Vagina (tissue), 2 donors: Measurements from ENCODE around the gene PDE4D. TPM values are rescaled to one million over a fixed set of nuclear protein-coding genes. Genes with fewer than 3 reads are reported as not detected.

Source experiments
- DNase-seq, 2 donors: peaks; one replicate each; pipeline ENCODE4 v3.0.0-alpha.2; 2017; ENCODE audit errors: extremely low spot score in 2 of 2
- H3K27ac ChIP-seq: fragments of 200-600 bp; sonication (generic); one replicate; pipeline ENCODE4 v1.5.1; 2019
- H3K27me3 ChIP-seq: fragments of 200-600 bp; sonication (generic); one replicate; pipeline ENCODE4 v1.5.1; 2019
- H3K36me3 ChIP-seq, 2 donors: fragments of 200-600 bp; sonication (generic); one replicate each; pipeline ENCODE4 v1.5.1; 2017 to 2019
- H3K4me1 ChIP-seq: fragments of 200-600 bp; sonication (generic); one replicate; pipeline ENCODE4 v1.5.1; 2019
- H3K4me3 ChIP-seq, 2 donors: fragments of 200-600 bp; sonication (generic); 1 replicate in 1 of 2; 2 replicates in 1 of 2; pipeline ENCODE4 v1.5.1; 2016 to 2019
- H3K9me3 ChIP-seq: fragments of 200-600 bp; sonication (generic); one replicate; pipeline ENCODE4 v1.5.1; 2019
- POLR2A ChIP-seq, 2 donors: fragments of 450-650 bp; IDR thresholded peaks; one replicate each; pipeline ENCODE4 v1.6.1; 2017; ENCODE audit warnings: antibody characterized with exemption in 2 of 2, mild to moderate bottlenecking in 2 of 2, moderate library complexity in 2 of 2
- POLR2AphosphoS5 ChIP-seq, 2 donors: sonication (generic); formaldehyde crosslinking; IDR thresholded peaks; one replicate each; pipeline ENCODE4 v1.9.0; 2017; ENCODE audit warnings: antibody characterized with exemption in 2 of 2, mild to moderate bottlenecking in 2 of 2, low read depth in 1 of 2; ENCODE audit not compliant: insufficient read depth in 1 of 2
- intact Hi-C: fragments of 100-400 bp; cut with DNase I; formaldehyde crosslinking; loops from one replicate; pipeline ENCODE4 v1.15.1; 2023
- total RNA-seq: library from RNA; depleted of rRNA; stranded (reverse); fragments of >200 nt; gene quantifications from one replicate; pipeline ENCODE4 v1.2.3, GENCODE V29; 2016
- TF ChIP-seq, protein P1 (sequence below), 3 experiments: fragments of 450-650 bp in 2 of 3; fragments of 200-600 bp in 1 of 3; sonication (generic) in 1 of 3; IDR thresholded peaks; one replicate each; pipeline ENCODE4 v1.5.1; 2017 to 2019; ENCODE audit warnings: antibody characterized with exemption in 3 of 3, mild to moderate bottlenecking in 2 of 3, moderate library complexity in 2 of 3

Gene PDE4D
- total RNA-seq, 1 donor from 2014 or later, result 86.9 TPM

DNA sequence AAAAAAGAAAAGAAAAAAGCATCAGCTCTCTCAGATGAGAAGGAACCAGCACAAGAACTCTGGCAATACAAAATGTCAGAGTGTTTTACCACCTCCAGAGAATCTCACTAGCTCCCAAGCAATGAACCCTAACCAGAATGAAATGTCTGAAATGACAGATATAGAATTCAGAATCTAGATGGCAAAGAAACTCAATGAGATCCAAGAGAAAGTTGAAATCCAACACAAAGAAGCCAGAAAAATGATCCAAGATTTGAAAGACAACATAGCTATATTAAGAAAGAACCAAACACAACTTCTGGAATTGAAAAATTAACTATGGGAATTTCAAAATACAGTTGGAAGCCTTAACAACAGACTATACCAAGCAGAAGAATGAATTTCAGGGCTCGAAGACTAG, 396.3 kb downstream of the PDE4D start:
- intact Hi-C loops, result no loop called here
- DNase-seq, result no peak
- Histone ChIP-seq H3K4me3 (no peak overlapping the region), H3K36me3 (no peaks in the 10 kb centered on the region), H3K27ac (no peak overlapping the region), H3K9me3 (no peaks in the 10 kb centered on the region), H3K4me1 (no peaks in the 10 kb centered on the region), H3K27me3 (no peaks in the 10 kb centered on the region)
- no peak for TF ChIP-seq POLR2A (IDR thresholded peaks at IDR 0.05)
- no peak for TF ChIP-seq POLR2AphosphoS5 (IDR thresholded peaks at IDR 0.05; ENCODE audit: insufficient read depth in 1 of 2, low read depth in 1 of 2)
- TF ChIP-seq, protein P1, sequence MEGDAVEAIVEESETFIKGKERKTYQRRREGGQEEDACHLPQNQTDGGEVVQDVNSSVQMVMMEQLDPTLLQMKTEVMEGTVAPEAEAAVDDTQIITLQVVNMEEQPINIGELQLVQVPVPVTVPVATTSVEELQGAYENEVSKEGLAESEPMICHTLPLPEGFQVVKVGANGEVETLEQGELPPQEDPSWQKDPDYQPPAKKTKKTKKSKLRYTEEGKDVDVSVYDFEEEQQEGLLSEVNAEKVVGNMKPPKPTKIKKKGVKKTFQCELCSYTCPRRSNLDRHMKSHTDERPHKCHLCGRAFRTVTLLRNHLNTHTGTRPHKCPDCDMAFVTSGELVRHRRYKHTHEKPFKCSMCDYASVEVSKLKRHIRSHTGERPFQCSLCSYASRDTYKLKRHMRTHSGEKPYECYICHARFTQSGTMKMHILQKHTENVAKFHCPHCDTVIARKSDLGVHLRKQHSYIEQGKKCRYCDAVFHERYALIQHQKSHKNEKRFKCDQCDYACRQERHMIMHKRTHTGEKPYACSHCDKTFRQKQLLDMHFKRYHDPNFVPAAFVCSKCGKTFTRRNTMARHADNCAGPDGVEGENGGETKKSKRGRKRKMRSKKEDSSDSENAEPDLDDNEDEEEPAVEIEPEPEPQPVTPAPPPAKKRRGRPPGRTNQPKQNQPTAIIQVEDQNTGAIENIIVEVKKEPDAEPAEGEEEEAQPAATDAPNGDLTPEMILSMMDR (IDR thresholded peaks at IDR 0.05), result no peak

DNA sequence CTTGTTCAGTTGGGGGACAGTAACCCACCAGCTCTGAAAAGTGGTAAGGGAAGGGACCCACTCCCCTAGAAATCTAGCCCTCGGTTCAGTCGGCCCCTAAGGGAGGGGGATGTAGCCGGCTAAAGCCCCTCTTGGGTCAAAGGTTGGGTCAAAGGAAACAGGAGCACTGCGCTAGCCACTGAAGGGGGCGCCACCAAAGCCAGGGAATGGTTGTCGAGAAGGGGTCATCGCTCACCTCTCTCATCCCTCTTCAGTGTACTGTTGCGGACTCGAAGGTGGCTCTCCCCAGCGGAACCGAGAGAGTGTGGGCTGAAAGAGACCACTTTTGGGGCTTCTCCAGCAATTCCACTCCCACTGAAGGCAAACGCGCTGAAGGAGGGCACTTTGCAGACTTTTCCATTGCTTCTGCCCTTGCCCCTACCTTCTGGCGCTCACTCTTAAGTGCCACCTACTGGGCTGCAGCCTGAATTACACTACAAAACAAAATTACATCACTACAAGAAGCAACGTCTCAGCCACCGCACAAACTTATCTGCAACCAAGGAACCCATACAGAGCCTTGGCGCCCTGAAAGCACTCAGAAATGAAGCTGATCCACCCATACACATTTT, 396.9 kb downstream of the PDE4D start:
- no peaks in the 10 kb centered on the region for H3K27me3 ChIP-seq
- intact Hi-C loops, result no loop called here
- no peak overlapping the region for H3K27ac ChIP-seq
- no peaks in the 10 kb centered on the region for H3K9me3 ChIP-seq
- DNase-seq, result no peak
- no peak overlapping the region for H3K4me3 ChIP-seq
- no peaks in the 10 kb centered on the region for H3K36me3 ChIP-seq
- no peak for TF ChIP-seq POLR2A (IDR thresholded peaks at IDR 0.05)
- TF ChIP-seq POLR2AphosphoS5 (IDR thresholded peaks at IDR 0.05; ENCODE audit: insufficient read depth in 1 of 2, low read depth in 1 of 2), result no peak
- TF ChIP-seq, protein P1 (IDR thresholded peaks at IDR 0.05), result no peak
- H3K4me1 ChIP-seq, result no peaks in the 10 kb centered on the region

DNA sequence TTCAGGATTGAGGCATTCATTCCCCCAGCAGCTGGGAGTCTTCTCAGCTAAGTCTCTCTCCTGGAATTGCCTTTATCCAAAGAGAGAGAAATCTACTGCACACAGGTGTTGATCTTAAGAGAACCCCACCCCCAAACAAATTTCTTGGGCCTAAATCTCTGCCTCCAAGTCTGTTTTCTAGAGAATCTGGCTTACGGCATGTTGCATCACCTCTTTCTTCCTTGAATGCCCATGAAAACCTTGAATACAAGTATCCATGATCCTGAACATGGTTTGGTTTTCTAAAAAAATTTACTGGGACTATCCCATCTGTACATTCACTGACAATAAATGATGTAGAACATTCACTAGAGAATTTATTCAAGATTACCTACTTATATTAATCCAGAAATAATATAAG, 401.6 kb downstream of the PDE4D start:
- Histone ChIP-seq H3K9me3 (no peaks in the 10 kb centered on the region), H3K27me3 (no peaks in the 10 kb centered on the region), H3K4me3 (no peak overlapping the region), H3K4me1 (no peaks in the 10 kb centered on the region), H3K27ac (no peak overlapping the region), H3K36me3 (no peaks in the 10 kb centered on the region)
- DNase-seq, result no peak
- intact Hi-C loops, result no loop called here
- TF ChIP-seq POLR2A (IDR thresholded peaks at IDR 0.05) (no peak), POLR2AphosphoS5 (IDR thresholded peaks at IDR 0.05; ENCODE audit: insufficient read depth in 1 of 2, low read depth in 1 of 2) (no peak)
- TF ChIP-seq, protein P1 (IDR thresholded peaks at IDR 0.05), result no peak

DNA sequence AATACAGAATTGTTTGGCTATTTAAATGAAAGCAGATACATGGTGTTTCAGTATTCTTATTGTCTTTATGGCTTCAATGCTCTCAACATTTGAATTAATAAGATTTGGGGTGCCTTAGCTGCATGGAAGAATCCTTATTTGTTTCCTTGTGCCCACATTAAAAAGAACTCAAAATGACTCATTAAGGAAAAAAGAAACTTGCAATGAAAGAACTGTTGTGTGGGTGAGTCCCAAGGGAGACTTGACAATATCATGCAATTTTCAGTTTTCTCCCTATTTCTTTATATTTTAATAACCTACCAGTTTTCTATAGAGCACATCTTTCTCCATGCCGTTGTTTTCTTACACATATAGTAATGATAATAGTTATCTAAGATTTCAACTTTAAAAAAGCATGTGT, 404.0 kb downstream of the PDE4D start:
- Histone ChIP-seq H3K36me3 (no peaks in the 10 kb centered on the region), H3K4me3 (no peak overlapping the region), H3K4me1 (no peaks in the 10 kb centered on the region), H3K9me3 (no peaks in the 10 kb centered on the region), H3K27me3 (no peaks in the 10 kb centered on the region), H3K27ac (no peak overlapping the region)
- DNase-seq, result no peak
- TF ChIP-seq POLR2AphosphoS5 (IDR thresholded peaks at IDR 0.05; ENCODE audit: insufficient read depth in 1 of 2, low read depth in 1 of 2) (no peak), POLR2A (IDR thresholded peaks at IDR 0.05) (no peak)
- TF ChIP-seq, protein P1 (IDR thresholded peaks at IDR 0.05), result no peak
- intact Hi-C loops, result no loop called here
